Body of pancreas (tissue), 4 donors: Measurements from ENCODE around the gene PFKFB4.

Experiments used
- CTCF ChIP-seq, 7 experiments: fragments of 450-650 bp in 4 of 7; fragments of 200-600 bp in 3 of 7; sonication (generic) in 3 of 7; IDR thresholded peaks; one replicate each; pipeline ENCODE4 v1.5.1; 2016 to 2019; ENCODE audit warnings: antibody characterized with exemption in 7 of 7
- POLR2A ChIP-seq, 3 donors: fragments of 450-650 bp; IDR thresholded peaks; one replicate each; pipeline ENCODE4 v1.6.1; 2016; ENCODE audit warnings: antibody characterized with exemption in 3 of 3, mild to moderate bottlenecking in 2 of 3

- TF ChIP-seq CTCF (IDR thresholded peaks at IDR 0.05), result no peak
- TF ChIP-seq POLR2A (IDR thresholded peaks at IDR 0.05), result no peak
Measured at GRCh38 chr3:48567090-48567489, 10.5 kb upstream of the PFKFB4 start.
